K562 (cell line): ENCODE results near the gene ABCC12. TPM values are rescaled to one million over a fixed set of nuclear protein-coding genes. Genes with fewer than 3 reads are reported as not detected.

Experiments
- ESRRA ChIP-seq: fragments of 450-650 bp; IDR thresholded peaks from 2 replicates; pipeline ENCODE4 v1.6.1; 2014; ENCODE audit warnings: low read depth, mild to moderate bottlenecking, moderate library complexity, borderline replicate concordance
- REST ChIP-seq, 2 experiments: fragments of 450-650 bp; formaldehyde crosslinking in 1 of 2; IDR thresholded peaks; 2 replicates each; pipeline versions ENCODE4 v1.4.0 to v1.6.1; 2014 to 2020; ENCODE audit warnings: mild to moderate bottlenecking in 2 of 2, borderline replicate concordance in 1 of 2, low read depth in 1 of 2
- TEAD4 ChIP-seq, 2 experiments: sonication (generic) in 1 of 2; formaldehyde crosslinking in 1 of 2; IDR thresholded peaks; 2 replicates each; pipeline versions ENCODE4 v1.6.1 to v1.8.0; 2012 to 2022; ENCODE audit warnings: borderline replicate concordance in 1 of 2, inconsistent platforms in 1 of 2, low read length in 1 of 2, mild to moderate bottlenecking in 1 of 2, missing genetic modification reagents in 1 of 2
- ZNF217 ChIP-seq: sonication (generic); formaldehyde crosslinking; IDR thresholded peaks from 2 replicates; pipeline ENCODE4 v1.8.0; 2022; ENCODE audit warnings: mild to moderate bottlenecking, missing genetic modification reagents
- polyA plus RNA-seq, 8 experiments: library from polyadenylated mRNA; depleted of rRNA in 4 of 8; stranded (reverse) in 5 of 8; unstranded in 3 of 8; fragments of >200 nt; fragmentation: Nextera tagmentation in 2 of 8; fragmentation: Illumina TruSeq in 1 of 8; extraction: Ambion mirVana in 2 of 8; extraction: Trizol in 1 of 8; gene quantifications; 2 replicates each; pipeline versions ENCODE4 v1.2.1 to v1.2.3, GENCODE V29; 2011 to 2014; ENCODE audit warnings: inconsistent platforms in 1 of 8, missing spikeins in 1 of 8
- total RNA-seq, 7 experiments: library from RNA; depleted of rRNA in 6 of 7; stranded (reverse); fragments of >200 nt in 6 of 7; fragmentation: Illumina TruSeq in 2 of 7; extraction: Trizol in 2 of 7; gene quantifications; 2 replicates each; pipeline versions ENCODE4 v1.2.1 to v1.2.3, GENCODE V29; 2011 to 2021; ENCODE audit warnings: low replicate concordance in 1 of 7
- TF ChIP-seq, protein P1 (sequence below): fragments of 450-650 bp; IDR thresholded peaks from 2 replicates; pipeline ENCODE4 v1.6.1; 2016; ENCODE audit warnings: mild to moderate bottlenecking, moderate library complexity

The ABCC12 gene
- total and polyA plus RNA-seq, 9 of the 15 experiments (the other 6 are each of a cell fraction or from before 2014, with no cell fraction given): not detected

- peak; percentile 27; the same call in 1 of the 2 replicates for TF ChIP-seq REST (IDR thresholded peaks at IDR 0.05; ENCODE audit: borderline replicate concordance)
- TF ChIP-seq REST (CRISPR knock-in tag; IDR thresholded peaks at IDR 0.05; ENCODE audit: low read depth): no peak
- 0 out of 2 replicates have a peak, but pooled peaks have one; percentile 15 for TF ChIP-seq ESRRA
- TF ChIP-seq, protein P1, sequence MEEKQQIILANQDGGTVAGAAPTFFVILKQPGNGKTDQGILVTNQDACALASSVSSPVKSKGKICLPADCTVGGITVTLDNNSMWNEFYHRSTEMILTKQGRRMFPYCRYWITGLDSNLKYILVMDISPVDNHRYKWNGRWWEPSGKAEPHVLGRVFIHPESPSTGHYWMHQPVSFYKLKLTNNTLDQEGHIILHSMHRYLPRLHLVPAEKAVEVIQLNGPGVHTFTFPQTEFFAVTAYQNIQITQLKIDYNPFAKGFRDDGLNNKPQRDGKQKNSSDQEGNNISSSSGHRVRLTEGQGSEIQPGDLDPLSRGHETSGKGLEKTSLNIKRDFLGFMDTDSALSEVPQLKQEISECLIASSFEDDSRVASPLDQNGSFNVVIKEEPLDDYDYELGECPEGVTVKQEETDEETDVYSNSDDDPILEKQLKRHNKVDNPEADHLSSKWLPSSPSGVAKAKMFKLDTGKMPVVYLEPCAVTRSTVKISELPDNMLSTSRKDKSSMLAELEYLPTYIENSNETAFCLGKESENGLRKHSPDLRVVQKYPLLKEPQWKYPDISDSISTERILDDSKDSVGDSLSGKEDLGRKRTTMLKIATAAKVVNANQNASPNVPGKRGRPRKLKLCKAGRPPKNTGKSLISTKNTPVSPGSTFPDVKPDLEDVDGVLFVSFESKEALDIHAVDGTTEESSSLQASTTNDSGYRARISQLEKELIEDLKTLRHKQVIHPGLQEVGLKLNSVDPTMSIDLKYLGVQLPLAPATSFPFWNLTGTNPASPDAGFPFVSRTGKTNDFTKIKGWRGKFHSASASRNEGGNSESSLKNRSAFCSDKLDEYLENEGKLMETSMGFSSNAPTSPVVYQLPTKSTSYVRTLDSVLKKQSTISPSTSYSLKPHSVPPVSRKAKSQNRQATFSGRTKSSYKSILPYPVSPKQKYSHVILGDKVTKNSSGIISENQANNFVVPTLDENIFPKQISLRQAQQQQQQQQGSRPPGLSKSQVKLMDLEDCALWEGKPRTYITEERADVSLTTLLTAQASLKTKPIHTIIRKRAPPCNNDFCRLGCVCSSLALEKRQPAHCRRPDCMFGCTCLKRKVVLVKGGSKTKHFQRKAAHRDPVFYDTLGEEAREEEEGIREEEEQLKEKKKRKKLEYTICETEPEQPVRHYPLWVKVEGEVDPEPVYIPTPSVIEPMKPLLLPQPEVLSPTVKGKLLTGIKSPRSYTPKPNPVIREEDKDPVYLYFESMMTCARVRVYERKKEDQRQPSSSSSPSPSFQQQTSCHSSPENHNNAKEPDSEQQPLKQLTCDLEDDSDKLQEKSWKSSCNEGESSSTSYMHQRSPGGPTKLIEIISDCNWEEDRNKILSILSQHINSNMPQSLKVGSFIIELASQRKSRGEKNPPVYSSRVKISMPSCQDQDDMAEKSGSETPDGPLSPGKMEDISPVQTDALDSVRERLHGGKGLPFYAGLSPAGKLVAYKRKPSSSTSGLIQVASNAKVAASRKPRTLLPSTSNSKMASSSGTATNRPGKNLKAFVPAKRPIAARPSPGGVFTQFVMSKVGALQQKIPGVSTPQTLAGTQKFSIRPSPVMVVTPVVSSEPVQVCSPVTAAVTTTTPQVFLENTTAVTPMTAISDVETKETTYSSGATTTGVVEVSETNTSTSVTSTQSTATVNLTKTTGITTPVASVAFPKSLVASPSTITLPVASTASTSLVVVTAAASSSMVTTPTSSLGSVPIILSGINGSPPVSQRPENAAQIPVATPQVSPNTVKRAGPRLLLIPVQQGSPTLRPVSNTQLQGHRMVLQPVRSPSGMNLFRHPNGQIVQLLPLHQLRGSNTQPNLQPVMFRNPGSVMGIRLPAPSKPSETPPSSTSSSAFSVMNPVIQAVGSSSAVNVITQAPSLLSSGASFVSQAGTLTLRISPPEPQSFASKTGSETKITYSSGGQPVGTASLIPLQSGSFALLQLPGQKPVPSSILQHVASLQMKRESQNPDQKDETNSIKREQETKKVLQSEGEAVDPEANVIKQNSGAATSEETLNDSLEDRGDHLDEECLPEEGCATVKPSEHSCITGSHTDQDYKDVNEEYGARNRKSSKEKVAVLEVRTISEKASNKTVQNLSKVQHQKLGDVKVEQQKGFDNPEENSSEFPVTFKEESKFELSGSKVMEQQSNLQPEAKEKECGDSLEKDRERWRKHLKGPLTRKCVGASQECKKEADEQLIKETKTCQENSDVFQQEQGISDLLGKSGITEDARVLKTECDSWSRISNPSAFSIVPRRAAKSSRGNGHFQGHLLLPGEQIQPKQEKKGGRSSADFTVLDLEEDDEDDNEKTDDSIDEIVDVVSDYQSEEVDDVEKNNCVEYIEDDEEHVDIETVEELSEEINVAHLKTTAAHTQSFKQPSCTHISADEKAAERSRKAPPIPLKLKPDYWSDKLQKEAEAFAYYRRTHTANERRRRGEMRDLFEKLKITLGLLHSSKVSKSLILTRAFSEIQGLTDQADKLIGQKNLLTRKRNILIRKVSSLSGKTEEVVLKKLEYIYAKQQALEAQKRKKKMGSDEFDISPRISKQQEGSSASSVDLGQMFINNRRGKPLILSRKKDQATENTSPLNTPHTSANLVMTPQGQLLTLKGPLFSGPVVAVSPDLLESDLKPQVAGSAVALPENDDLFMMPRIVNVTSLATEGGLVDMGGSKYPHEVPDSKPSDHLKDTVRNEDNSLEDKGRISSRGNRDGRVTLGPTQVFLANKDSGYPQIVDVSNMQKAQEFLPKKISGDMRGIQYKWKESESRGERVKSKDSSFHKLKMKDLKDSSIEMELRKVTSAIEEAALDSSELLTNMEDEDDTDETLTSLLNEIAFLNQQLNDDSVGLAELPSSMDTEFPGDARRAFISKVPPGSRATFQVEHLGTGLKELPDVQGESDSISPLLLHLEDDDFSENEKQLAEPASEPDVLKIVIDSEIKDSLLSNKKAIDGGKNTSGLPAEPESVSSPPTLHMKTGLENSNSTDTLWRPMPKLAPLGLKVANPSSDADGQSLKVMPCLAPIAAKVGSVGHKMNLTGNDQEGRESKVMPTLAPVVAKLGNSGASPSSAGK: no peak
- TF ChIP-seq TEAD4 (IDR thresholded peaks at IDR 0.05; ENCODE audit: low read length): no peak
- TF ChIP-seq TEAD4 (CRISPR knock-in tag; IDR thresholded peaks at IDR 0.05; ENCODE audit: borderline replicate concordance): no peak
- TF ChIP-seq ZNF217 (CRISPR knock-in tag): no peak
Measured at GRCh38 chr16:48117217-48118105, 38.3 kb downstream of the ABCC12 start (continued).
